ENCODE data around the gene ANKRD23.
A peak's percentile ranks its signal among the peaks of the same experiment; 100 is the strongest.
"Not testable (repeated sequence)": the region's sequence is repeated elsewhere in the genome, so short reads cannot be mapped to it uniquely, and the experiment has no call there.

ANKRD23 gene

DNA sequence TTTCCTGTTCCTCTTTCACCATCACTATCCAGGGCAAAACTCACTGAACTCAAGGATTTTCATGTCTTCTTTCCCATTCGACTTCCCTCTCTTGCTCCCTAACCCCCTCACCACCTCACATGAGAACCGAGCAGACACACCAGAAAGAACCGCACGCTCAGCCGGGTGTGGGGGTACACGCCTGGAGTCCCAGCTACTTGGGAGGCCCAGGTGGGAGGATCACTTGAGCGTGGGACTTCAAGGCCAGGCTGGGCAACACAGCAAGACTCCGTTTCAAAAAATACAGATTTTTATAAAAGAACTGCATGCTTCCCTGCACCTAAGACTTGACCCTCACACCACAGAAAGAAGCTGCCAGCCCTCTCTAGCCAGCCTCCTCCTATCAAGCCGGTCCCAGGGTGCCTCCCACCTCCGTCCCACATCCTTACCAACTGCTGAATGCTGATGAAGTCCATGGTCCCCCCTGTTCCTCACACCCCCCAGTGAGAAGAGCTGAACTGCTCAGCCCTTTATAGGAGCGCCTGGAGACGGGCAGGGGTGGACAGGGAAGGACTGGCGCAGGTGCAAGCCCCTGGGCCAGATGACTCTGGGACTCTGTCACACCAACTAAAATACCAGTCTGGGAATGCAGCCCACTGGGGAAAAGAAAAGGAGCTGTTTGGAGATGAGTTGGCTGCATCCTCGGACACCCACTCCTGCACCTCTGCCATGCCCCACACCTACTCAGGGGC, at the start of gene ANKRD23:
TSS of gene ANKRD23 (minus strand) at position 484 of the 731 bp plus-strand sequence. CDS start at position 455, 29 bp downstream.
- DNase-seq (ENCODE audit: low read depth in 3 of 3), result no peak

GRCh38 chr2:96891591-96892333, 47.9 kb upstream of the ANKRD23 start:
- DNase-seq (ENCODE audit: low read depth in 3 of 3), result peak in 1 of 3 experiments; percentile 27

- no peak for DNase-seq (ENCODE audit: low read depth in 3 of 3)
These were observed 47.0 kb upstream of the ANKRD23 start for GRCh38 chr2:96890726-96891385.

DNA sequence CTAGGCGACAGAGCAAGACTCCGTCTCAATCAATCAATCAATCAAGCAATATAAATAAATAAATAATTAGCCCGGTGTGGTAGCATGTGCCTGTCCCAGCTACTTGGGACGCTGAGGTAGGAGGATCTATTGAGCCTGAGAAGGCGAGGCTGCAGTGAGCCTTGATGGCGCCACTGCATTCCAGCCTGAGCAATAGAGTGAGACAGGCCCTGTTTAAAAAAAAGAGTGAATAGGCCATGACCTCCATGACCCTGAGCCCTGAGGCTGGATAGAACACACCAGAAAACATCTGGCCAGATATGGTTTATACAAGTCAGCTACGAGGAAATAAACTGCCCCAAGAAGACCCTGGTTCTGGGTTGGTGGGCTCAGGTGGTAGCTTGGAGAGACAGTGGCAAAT, 46.4 kb upstream of the ANKRD23 start:
- no peak for DNase-seq (ENCODE audit: low read depth in 3 of 3)

DNA sequence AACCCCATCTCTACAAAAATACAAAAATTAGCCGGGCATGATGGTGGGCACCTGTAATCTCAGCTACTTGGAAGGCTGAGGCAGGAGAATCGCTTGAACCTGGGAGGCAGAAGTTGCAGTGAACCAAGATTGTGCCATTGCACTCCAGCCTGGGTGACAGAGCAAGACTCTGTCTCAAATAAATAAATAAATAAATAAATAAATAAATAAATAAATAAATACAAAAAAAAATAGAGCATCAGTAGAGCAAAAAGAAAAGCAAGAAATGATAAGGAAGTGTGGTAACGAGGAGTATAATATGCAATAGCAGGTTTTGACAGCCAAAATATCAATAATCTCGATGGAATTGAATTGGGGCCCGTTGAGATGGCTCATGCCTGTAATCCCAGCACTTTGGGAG, 45.7 kb upstream of the ANKRD23 start:
- DNase-seq (ENCODE audit: low read depth in 3 of 3), result not testable (repeated sequence)

GRCh38 chr2:96888072-96889011, 44.5 kb upstream of the ANKRD23 start:
- DNase-seq (ENCODE audit: low read depth in 3 of 3), result no peak

GRCh38 chr2:96887493-96888012, 43.7 kb upstream of the ANKRD23 start:
- DNase-seq (ENCODE audit: low read depth in 3 of 3), result no peak

DNA sequence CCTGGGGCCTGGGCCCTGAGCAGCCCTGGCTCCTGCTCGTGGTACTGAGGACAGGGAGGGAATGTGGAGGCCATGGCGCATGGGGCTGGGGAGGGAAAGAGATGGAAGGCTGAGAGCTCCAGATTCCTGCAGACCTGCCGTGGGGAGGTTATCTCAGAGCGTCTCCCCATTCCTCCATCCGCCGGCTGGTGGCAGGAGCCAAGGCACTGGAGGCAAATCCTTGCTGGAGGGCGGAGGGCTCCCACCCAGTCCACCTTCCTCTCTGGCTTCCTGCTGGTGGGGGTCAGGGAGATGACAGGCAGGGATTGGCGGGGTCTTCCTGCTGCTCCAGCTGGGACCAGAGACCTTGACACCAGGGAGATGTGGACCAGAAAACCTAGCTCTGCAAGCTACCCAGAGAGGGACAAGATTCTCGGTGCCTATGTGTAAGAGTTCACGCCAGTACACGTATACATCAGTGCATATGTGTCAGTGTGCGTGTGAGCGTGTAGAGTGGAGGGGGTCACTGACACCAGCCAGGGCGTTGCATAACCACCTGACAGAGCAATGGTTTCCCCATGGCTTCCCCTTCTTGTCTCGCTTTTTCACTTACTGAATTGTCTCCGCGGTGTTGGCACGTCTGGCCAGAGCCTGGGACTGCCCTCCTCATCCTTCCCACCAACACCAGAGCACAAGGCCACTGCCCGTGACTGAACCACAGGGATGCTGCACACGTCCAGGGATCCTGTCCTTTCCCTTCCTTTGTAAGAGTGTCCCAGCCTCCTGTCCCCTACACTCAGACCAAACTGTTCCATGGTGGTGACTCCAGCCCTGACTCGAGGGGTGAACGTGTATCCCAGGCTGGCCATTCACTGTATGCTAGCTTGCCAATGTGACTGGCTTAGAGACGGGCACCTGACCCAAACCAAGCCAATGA, 41.9 kb upstream of the ANKRD23 start:
- no peak for DNase-seq (ENCODE audit: low read depth in 3 of 3)

DNA sequence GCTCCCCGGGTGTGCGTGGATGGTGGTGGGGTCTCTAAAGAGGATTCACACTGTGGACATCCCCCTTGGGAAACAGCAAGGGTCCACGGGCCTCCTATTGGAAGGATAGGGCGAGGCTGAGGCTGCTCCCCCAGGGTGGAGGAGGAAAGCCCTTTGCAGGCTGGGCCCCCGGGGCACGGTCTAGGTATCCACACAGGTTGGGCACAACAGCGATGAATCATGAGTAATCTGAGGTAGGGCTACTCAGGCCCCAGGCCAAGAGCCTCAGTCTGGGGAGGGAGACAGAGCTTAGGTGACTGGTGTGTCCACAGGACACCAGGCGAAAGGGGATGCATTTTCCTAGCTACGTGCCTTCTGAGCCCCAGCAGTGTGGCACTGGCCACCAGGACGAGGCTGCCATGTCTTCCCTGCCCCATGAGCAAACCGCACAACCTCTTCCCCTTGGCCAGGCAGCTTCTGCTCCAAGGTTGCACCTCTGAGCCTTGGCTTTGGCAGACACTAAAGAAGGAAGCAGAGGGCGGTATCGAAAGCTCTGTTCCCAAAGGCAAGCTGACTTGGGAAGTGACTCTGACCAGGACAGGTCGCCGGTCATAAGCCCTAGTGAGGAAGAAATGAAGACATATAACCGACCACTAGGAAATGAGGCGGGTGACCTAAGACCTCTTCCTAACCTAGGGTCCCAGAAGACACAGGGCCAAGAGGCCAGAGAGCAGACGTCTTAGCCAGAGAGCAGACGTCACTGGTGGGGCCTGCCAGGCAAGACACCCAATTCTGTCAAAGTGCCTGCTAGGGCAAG, 40.7 kb upstream of the ANKRD23 start:
- no peak for DNase-seq (ENCODE audit: low read depth in 3 of 3)

DNA sequence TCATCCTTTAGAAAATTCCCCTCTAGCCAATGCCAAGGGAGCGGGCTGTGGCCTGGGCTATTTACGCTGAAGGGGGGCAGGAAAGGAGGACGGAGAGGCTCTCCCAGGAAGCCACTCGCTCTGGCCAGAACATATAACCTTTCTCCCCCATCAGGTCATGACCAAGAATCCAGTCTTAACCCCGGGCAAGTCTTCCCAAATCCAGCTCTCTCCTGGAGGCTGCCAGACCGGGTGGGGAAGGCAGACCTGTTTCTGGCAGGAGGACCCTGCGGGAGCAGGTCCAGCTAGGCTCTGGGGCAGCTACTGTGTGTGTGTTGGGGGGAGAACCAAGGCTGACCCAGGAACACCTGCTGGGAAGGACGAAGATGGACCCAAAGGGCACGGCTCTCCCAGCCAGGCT, 39.5 kb upstream of the ANKRD23 start:
- DNase-seq (ENCODE audit: low read depth in 3 of 3), result no peak

DNA sequence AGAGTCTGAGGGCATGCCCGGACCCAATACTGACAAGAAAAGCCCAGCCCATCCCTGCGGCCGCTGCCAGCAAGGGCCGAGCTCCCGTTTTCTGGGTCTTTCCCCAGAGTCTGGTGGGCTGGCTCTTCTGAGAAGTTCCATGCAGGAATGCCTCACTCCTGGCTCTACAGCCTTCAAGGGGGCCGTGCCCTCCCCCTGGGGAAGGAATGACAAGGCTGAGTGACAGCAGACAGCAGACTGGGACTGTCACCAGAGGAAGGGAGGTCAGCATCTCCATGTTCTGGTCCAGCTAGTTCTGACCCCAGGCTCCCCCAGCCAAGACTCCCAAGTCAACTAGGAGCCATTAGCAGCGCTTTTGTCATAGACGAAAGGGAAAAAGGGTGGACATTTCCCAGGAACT, 39.1 kb upstream of the ANKRD23 start:
- DNase-seq (ENCODE audit: low read depth in 3 of 3), result no peak

GRCh38 chr2:96882230-96882629, 38.4 kb upstream of the ANKRD23 start:
- no peak for DNase-seq (ENCODE audit: low read depth in 3 of 3)

GRCh38 chr2:96881349-96882195, 37.8 kb upstream of the ANKRD23 start:
- DNase-seq (ENCODE audit: low read depth in 3 of 3), result no peak

GRCh38 chr2:96880891-96881273, 37.1 kb upstream of the ANKRD23 start:
- no peak for DNase-seq (ENCODE audit: low read depth in 3 of 3)

GRCh38 chr2:96879545-96880040, 35.8 kb upstream of the ANKRD23 start:
- DNase-seq (ENCODE audit: low read depth in 3 of 3), result no peak

- no peak for DNase-seq (ENCODE audit: low read depth in 3 of 3)
These were observed 35.1 kb upstream of the ANKRD23 start for GRCh38 chr2:96878796-96879544.

- no peak for DNase-seq (ENCODE audit: low read depth in 3 of 3)
These were observed 34.4 kb upstream of the ANKRD23 start for GRCh38 chr2:96878171-96878570.

Data from stimulated activated CD4-positive, alpha-beta T cell treated with anti-CD3 and anti-CD28 coated beads, TNF-alpha, amount 100 ng/mL, for 4 hours (primary cell).